Activated effector memory CD4-positive, alpha-beta T cell treated with Interleukin-2 at 50 U/mL for 16 hours (primary cell): ENCODE data around the gene QPCTL.
A peak's percentile ranks its signal among the peaks of the same experiment; 100 is the strongest.
"Not testable (repeated sequence)": the region's sequence is repeated elsewhere in the genome, so short reads cannot be mapped to it uniquely, and the experiment has no call there.

Source experiments
- DNase-seq: peaks from one replicate; pipeline ENCODE4 v3.0.0-alpha.2; 2020

The QPCTL gene

DNA sequence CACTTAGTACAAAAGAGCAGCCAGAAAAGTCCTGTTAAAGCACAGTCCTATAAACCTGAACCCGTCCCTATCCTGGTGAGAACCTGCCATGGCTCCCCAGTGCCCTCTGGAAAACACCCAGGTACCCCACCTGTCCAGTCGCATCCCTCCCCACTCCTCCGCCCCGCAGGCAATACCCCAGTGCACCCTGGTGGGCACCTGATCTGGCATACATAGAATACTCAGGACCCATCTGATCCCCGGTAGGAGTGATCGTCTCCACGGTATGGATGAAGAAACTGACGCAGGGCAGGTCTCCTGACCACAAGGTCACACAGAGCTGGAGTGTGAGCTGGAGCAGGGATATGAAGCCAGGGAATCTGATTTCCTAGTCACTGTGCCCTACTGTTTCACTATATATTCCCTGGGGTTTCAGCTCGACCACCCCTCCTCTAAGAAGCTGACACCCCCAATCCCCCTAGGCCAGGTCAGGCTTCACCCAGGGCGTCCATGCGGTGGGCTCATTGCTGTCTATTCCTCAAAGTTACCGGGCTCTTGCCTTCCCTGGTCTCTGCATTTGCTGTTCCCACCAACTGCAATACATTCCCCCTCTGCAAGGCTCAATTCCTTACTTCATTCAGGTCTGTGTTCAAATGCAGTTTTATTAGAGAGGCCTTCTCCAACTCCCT lies 25.7 kb downstream of the QPCTL start:
- DNase-seq: no peak

DNA sequence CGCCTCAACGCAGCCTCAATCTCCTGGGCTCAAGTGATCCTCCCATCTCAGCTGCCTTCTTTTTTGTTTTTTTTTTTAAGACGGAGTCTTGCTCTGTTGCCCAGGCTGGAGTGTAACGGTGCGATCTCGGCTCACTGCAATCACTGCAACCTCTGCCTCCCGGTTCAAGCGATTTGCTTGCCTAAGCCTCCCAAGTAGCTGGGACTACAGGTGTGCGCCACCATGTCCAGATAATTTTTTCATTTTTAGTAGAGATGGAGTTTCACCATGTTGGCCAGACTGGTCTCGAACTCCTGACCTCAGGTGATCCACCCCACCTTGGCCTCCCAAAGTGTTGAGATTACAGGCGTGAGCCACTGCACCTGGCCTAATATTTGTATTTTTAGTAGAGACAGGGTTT lies 27.6 kb downstream of the QPCTL start:
- not testable (repeated sequence) for DNase-seq

DNA sequence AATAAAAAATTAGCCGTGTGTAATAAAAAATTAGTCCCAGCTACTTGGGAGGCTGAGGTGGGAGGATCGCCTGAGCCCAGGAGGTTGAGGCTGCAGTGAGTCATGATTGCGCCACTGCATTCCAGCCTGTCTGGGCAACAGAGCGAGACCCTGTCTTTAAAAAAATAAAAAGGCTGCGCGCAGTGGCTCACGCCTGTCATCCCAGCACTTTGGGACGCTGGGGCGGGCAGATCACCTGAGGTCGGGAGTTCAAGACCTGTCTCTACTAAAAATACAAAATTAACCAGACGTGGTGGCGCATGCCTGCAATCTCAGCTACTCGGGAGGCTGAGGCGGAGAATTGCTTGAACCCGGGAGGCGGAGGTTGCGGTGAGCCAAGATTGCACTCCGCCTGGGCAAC lies 36.2 kb downstream of the QPCTL start:
- not testable (repeated sequence) for DNase-seq

DNA sequence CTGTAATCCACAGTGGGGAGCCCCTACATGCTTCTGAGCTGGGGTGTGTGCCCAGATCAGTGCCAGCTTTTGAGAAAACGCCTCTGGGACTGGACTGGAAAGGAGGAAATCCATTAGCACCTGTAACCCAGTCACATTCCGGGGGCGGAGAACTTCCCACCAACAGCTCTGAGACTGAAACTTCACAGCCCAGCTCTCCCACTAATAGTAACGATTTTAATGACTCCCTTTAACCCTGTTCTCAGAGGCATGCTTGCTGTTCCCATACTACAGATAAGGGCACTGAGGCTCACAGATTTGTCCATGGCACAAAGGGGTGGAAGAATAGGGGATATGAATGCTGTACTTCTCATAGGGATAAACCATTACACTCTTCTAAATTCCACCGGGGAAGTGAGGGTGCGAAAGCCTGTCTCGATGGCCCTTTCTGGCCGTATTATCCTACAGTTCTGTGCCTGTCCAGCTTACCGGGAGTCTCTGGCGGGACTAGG lies 37.4 kb downstream of the QPCTL start:
- DNase-seq: no peak

DNA sequence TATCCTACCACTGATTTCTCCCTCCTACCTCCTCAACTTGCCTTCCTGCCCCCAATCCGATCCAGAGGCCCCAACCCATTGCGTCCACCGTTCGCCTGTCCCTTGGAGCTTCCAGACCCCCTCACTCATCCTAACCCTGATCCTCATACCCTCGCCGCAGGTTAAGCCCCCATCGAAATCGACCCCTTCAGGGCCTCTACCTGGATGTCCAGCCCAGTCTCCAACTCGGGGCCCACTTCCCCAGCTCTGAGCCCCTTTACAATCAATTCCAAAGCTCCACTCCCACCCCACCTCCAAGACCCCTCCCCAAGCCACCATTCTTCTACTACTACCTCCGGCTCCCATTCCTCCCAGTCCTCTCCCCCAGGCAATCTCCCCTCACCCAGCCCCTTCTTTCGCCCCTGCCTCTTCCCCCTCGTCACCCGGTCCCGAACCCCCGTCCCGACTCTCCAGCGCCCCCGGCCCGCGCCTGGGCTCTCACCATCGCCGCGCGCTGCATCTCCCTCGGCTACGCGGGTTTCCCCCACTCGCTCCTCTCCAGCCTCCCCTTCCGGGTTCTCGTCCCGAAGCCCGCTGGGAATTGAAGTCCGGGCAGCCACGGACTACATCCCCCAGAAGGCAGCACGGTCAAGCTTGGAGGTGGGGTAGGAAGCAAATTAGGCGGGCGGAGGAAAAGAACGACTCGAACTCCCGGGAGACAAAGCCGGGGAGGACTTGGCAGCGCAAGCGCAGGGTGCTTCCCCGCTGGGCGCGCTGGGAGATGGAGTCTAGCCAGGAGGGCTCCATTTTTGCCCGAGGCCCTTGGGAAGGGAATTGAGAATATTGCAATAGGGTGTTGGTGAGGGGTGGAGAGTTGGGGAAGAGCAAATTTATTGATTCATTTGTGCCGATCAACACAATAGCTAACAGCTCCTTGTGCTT lies 38.2 kb downstream of the QPCTL start, which contains the start of gene FBXO46:
FBXO46 (minus strand) TSS at position 529 of the 921 bp plus-strand sequence. CDS start 17,401 bp downstream, outside the sequence.
- peak; percentile 88 for DNase-seq

DNA sequence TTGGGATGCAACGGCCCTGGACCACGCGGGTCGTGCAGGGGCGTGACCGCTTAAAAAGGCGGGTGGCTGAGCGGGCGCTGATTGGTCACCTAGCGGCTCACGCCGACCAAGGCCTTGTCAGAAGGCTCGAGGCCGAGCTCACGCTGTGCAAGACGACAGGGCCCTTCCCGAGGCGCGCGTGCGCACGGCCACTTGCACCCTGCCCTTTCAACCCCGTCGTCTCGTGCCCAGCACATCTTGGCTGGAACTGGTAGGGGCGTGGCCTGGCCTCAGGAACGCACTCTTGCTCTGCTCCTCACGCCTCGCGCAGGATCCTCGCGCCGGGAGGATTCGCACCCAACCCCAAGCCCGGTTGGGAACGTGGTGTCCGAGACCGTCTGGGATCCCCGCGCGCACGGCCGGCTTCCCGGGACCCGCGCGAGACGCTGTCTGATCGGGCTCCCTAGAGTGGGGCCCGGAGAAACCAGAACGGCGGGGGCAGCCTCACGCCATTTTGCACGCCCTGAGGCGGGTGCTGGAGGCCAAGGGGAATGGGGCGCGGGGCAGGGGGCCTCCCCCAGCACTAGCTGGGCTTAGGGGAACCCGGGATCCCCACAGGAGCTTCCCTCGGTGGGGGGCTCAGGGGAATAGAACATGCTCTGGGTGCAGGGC lies 40.8 kb downstream of the QPCTL start, which contains the start of gene MEIOSIN:
MEIOSIN (plus strand) TSS at position 280 of the 651 bp plus-strand sequence. CDS start 1,938 bp downstream, outside the sequence.
- no peak for DNase-seq

DNA sequence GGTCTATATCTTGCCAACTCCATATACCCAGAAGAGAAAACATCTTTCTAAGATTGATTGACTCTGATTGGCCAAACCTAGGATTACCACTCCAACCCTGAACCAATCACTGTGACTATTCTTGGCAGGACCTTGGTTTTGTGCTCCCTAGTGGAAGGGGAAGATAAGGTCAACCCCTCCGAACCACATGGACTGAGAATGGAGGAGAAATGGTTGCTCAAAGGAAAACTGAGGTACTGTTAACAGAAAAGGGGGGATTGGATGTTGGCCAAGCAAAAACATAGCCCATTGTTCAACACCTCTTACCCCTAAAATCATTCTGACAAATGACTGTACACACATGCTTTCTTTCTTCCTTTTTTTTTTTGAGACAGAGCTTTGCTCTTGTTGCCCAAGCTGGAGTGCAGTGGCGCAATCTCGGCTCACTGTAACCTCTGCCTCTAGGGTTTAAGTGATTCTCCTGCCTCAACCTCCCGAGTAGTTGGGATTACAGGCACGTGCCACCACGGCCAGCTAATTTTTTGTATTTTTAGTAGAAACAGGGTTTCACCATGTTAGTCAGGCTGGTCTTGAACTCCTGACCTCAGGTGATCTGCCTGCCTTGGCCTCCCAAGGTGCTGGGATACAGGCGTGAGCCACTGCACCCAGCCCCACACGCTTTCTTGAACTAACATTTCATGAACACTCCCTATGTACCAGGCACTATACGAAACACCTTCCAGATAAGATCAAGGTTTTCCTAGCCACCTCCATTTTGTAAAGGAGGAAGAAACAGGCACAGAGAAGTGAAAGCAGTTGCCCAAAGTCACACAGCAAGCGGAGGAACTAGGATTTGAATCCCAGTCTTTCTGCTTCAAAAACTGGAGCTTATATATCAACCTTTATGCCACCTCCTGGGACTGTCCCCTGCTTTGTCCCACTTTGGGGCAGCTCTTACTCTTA lies 47.3 kb downstream of the QPCTL start:
- DNase-seq: no peak

DNA sequence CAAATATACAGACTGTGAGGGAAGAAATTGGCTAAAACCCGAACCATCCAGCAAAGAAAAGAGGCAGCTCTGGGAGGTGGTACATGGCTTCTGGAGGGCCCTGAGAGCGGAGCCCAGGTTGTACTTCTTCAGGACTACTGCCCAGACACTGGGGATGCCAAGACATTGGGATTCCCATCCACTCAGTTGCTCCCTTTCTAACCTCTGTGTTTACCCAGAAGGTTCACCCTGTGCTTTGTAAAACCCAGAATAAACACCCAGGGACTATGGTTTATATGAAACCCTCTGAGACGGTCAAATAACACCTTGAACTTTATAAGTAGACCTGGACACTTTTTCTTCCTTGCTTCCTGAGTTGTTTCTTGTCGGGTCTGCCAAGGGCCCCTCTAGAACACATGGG lies 50.5 kb downstream of the QPCTL start:
- DNase-seq: no peak

DNA sequence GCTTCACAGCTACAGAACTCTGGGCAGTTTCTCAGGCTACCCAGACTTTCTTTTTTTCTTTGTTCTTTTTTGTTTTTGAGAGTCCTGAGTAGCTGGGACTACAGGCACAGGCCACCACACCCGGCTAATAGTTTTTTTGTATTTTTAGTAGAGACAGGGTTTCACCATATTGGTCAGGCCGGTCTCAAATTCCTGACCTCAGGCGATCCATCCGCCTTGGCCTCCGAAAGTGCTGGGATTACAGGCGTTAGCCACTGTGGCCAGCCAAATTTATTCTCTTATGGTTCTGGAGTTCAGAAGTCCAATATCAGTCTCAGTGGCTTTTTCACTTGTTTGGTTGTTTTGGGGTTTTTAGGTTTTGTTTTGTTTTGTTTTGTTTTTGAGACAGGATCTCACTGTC lies 53.1 kb downstream of the QPCTL start:
- no peak for DNase-seq

DNA sequence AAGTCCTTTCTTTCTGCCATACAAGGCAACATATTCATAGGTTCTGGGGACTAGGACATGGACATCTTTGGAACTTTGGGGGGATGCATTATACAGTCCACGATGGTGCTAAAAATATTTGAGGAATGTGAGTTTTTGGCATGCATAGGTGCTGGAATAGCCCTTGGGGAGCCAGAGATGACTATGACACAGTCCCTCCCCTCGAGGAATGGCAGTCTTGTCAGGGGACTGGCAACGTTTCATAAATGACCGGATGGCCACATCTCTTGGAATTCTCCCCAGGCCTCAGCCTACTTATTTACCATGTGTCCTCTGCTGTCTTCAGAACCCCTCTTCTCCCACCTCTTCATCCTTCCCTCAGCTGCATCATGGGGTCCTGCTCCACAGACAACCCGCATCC lies 54.4 kb downstream of the QPCTL start:
- no peak for DNase-seq

DNA sequence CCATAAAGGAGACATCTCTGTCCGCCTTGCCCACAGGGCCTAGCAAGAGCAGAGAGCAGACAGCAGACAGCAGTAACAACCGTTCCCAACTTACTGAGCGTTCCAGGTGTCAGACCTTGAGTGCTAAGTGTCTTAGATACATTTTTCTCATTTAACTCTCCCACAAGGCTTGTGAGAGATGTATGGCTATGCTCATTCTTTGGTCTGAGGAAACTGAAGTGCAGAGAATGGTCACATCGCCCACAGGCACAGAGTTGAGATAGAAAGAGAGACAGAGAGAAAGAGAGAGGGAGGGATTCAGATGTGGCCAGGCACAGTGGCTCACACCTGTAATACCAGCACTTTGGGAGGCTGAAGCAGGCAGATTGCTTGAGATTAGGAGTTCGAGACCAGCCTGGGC lies 55.0 kb downstream of the QPCTL start:
- no peak for DNase-seq

DNA sequence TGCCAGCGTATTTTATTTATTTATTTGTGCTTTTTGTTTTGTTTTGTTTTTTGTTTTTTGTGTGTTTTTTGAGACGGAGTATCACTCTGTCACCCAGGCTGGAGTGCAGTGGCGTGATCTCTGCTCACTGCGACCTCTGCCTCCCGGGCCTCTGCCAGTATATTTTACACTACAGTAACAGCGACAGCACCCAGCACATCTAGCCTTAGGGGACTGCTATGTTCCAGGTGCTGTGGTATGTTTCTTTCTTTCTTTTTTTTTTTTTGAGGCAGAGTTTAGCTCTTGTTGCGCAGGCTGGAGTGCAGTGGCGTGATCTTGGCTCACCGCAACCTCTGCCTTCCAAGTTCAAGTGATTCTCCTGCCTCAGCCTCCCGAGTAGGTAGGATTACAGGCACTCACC lies 59.0 kb downstream of the QPCTL start:
- DNase-seq: not testable (repeated sequence)

DNA sequence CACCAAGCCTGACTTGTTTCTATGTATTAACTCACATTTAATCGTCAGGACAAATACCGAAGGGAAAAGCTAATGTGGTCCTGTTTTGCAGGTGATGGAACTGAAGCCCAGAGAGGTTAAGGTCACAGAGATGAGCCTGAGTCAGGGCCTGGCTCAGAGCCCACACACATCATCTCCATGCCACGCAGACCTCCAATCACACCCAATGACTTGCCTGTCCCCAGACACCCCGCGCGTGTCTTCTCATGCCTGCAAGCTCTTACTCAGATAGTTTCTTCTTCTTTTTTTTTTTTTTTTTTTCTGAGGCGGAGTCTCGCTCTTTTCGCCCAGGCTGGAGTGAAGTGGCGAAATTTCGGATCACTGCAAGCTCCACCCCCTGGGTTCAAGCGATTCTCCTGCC lies 60.2 kb downstream of the QPCTL start:
- no peak for DNase-seq

DNA sequence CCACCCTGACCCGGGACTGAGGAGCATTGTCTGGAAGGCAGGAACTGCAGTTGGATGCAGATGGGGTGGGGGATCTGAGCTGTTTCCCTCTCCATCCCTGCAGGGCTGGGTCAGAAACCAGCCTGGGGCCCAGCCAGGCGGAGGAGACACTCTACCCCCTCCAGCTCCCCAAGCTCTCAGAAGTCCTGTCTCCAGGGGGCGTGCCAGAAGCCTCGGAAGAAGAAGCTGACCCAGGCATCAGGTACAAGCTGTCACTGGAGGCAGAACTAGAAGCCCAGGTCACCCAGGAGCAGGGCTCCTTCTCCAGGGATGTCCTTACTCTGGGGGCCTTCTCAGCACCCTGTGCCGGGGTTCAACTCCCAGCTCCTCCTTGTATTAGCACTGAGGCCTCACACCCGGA lies 61.1 kb downstream of the QPCTL start:
- DNase-seq: no peak
